Ishikawa (cell line): Measurements from ENCODE around the gene PRRC2A.

Experiments
- CEBPB ChIP-seq: IDR thresholded peaks from 2 replicates; pipeline ENCODE4 v1.6.1; 2012
- CREB1 ChIP-seq: IDR thresholded peaks from 2 replicates; pipeline ENCODE4 v1.6.1; 2012; ENCODE audit warnings: low read depth
- EGR1 ChIP-seq: IDR thresholded peaks from 2 replicates; pipeline ENCODE4 v1.6.1; 2012
- EP300 ChIP-seq: IDR thresholded peaks from 2 replicates; pipeline ENCODE4 v1.6.1; 2012; ENCODE audit warnings: borderline replicate concordance
- FOXM1 ChIP-seq: IDR thresholded peaks from 2 replicates; pipeline ENCODE4 v1.6.1; 2012; ENCODE audit warnings: low read depth, borderline replicate concordance
- NFIC ChIP-seq: IDR thresholded peaks from 2 replicates; pipeline ENCODE4 v1.6.1; 2012
- RAD21 ChIP-seq: IDR thresholded peaks from 2 replicates; pipeline ENCODE4 v1.6.1; 2012; ENCODE audit warnings: low read depth
- REST ChIP-seq: IDR thresholded peaks from 2 replicates; pipeline ENCODE4 v1.6.1; 2012; ENCODE audit warnings: low read depth, mild to moderate bottlenecking
- TAF1 ChIP-seq: IDR thresholded peaks from 2 replicates; pipeline ENCODE4 v1.6.1; 2012; ENCODE audit warnings: low read depth, mild to moderate bottlenecking
- TCF12 ChIP-seq: IDR thresholded peaks from 2 replicates; pipeline ENCODE4 v1.6.1; 2012; ENCODE audit warnings: low read depth
- TEAD4 ChIP-seq: IDR thresholded peaks from 2 replicates; pipeline ENCODE4 v1.6.1; 2012
- USF1 ChIP-seq: IDR thresholded peaks from 2 replicates; pipeline ENCODE4 v1.6.1; 2012
- YY1 ChIP-seq: IDR thresholded peaks from 2 replicates; pipeline ENCODE4 v1.6.1; 2012; ENCODE audit warnings: low read depth
- ZBTB7A ChIP-seq: IDR thresholded peaks from 2 replicates; pipeline ENCODE4 v1.6.1; 2012; ENCODE audit warnings: low read depth
- TF ChIP-seq, protein P1 (sequence below): IDR thresholded peaks from 2 replicates; pipeline ENCODE4 v1.6.1; 2012

The PRRC2A gene

DNA sequence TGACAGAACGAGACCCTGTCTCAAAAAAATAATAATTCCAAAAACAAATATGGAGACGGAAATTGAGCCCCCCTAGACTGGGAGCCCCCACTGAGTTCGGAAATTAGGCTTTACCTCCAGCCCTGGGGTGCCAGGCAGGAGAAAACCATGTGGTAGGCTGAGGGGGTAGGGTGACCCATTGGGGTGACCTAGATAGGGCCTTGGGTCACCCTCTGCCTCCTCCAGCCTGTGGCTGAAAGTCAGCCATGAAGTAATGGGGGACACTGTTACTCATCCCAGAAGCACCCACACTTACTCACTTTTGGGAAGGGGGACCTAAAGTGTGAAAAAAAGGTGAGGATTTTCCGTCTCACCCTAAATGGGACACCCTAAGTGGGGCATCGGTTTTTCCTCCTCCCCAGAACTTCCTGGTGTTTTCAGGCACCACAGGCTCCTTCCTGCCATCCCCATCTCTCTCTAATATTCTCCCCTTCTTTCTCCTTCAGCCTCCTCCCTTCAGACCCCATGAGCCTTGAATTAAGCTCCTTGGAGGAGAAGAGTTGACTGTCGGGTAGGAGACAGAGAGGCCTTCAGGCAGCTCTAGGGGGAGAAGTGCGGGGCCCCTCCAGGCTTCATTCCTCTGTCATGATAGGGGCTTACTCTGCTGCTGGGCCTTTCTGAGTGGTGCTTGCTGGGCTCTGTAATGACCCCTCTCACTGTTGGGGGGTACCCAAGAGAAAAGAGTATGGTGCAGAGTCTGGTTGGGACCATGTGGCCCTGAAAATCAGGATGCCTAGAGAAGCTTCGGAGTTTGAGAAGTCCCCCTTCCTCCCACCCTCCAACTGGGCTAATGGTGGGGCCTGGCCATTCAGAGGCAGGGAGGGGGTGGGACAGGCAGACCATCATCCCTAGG, 40.7 kb upstream of the PRRC2A start:
- no peak for TF ChIP-seq CREB1
- TF ChIP-seq TEAD4, result no peak
- TF ChIP-seq TAF1, result no peak
- TF ChIP-seq ZBTB7A, result no peak
- no peak for TF ChIP-seq TCF12
- TF ChIP-seq, protein P1, sequence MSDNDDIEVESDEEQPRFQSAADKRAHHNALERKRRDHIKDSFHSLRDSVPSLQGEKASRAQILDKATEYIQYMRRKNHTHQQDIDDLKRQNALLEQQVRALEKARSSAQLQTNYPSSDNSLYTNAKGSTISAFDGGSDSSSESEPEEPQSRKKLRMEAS, result no peak
- no peak for TF ChIP-seq EP300
- TF ChIP-seq FOXM1, result no peak
- TF ChIP-seq RAD21, result no peak
- no peak for TF ChIP-seq REST
- TF ChIP-seq NFIC, result no peak
- no peak for TF ChIP-seq EGR1
- no peak for TF ChIP-seq CEBPB
- TF ChIP-seq YY1, result no peak
- TF ChIP-seq USF1, result no peak

DNA sequence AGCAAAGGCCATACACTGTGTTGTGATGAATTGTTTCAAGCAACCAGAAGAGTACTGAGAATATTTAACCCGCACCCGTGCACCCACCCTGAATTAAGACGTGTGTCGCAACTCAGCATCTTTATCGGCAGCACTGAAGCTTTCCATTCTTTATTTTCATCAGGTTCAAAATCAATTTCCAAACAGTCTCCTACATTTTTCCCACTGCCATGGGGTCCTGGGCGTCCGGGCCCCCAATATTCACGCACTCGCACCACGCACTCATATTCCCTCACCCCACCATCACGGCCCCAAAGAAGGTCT, 40.1 kb upstream of the PRRC2A start:
- no peak for TF ChIP-seq CREB1
- TF ChIP-seq REST, result no peak
- TF ChIP-seq EP300, result no peak
- no peak for TF ChIP-seq CEBPB
- TF ChIP-seq TEAD4, result no peak
- no peak for TF ChIP-seq NFIC
- TF ChIP-seq YY1, result no peak
- no peak for TF ChIP-seq TAF1
- TF ChIP-seq USF1, result no peak
- no peak for TF ChIP-seq FOXM1
- no peak for TF ChIP-seq EGR1
- TF ChIP-seq TCF12, result no peak
- TF ChIP-seq, protein P1, result no peak

DNA sequence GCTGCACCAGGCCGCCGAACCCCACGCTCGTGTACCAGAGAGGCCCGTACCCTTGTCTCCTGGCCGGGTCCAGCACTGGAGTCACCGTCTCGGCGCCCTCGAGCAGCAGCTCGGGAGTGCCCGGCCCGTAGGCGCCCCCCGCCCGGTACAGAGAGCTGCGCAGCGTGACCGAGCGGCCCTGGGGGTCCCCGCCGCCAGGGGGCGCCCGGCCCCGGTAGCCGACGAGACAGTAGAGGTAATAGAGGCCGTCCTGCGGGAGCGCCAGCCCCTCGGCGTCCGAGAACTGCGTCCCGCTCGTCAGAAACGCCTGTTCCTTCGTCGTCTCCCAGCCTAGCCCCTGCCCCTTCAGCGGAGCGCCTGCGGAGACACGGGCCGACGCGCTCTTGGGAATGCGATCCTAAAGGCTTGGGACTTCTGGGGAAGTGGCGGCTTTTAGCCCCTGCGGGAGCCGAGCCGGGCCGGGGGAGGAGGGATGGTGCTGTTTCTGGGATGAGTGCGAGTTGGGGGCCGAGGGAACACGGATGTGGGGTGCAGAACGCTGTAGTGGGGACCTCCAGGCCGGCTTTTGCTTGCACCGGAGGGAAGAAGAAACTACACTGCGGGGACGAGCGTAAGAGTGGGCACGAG, 39.6 kb upstream of the PRRC2A start:
- TF ChIP-seq TAF1 (no peak; the same call in 1 of the 2 replicates), CREB1 (no peak), TEAD4 (no peak), EP300 (no peak), REST (no peak), USF1 (no peak), NFIC (no peak), RAD21 (peak; percentile 53; the same call in 1 of the 2 replicates), CEBPB (no peak), FOXM1 (no peak), TCF12 (no peak), ZBTB7A (peak; percentile 72; the same call in 1 of the 2 replicates)
- TF ChIP-seq, protein P1, result peak; percentile 32; the same call in 1 of the 2 replicates
